WTC11 (cell line): ENCODE data around the gene BPGM.

Source experiments
- CBFB ChIP-seq: sonication (generic); formaldehyde crosslinking; IDR thresholded peaks from 2 replicates; pipeline ENCODE4 v1.8.1; 2022; ENCODE audit warnings: mild to moderate bottlenecking, low read depth, missing genetic modification reagents
- CREB1 ChIP-seq: sonication (generic); formaldehyde crosslinking; IDR thresholded peaks from 2 replicates; pipeline ENCODE4 v1.8.0; 2023; ENCODE audit warnings: mild to moderate bottlenecking, missing genetic modification reagents
- TF ChIP-seq, protein P1 (sequence below): fragments of 200-600 bp; IDR thresholded peaks from 2 replicates; pipeline ENCODE4 v1.8.0; 2022; ENCODE audit warnings: antibody characterized with exemption
- TF ChIP-seq, protein P2 (sequence below): sonication (generic); formaldehyde crosslinking; IDR thresholded peaks from 2 replicates; pipeline ENCODE4 v1.8.1; 2023; ENCODE audit warnings: mild to moderate bottlenecking, moderate library complexity, missing genetic modification reagents

GRCh38 chr7:134643131-134643530 lies 3.5 kb upstream of the BPGM start:
- no peak for TF ChIP-seq CBFB (CRISPR knock-in tag)
- TF ChIP-seq, protein P1, sequence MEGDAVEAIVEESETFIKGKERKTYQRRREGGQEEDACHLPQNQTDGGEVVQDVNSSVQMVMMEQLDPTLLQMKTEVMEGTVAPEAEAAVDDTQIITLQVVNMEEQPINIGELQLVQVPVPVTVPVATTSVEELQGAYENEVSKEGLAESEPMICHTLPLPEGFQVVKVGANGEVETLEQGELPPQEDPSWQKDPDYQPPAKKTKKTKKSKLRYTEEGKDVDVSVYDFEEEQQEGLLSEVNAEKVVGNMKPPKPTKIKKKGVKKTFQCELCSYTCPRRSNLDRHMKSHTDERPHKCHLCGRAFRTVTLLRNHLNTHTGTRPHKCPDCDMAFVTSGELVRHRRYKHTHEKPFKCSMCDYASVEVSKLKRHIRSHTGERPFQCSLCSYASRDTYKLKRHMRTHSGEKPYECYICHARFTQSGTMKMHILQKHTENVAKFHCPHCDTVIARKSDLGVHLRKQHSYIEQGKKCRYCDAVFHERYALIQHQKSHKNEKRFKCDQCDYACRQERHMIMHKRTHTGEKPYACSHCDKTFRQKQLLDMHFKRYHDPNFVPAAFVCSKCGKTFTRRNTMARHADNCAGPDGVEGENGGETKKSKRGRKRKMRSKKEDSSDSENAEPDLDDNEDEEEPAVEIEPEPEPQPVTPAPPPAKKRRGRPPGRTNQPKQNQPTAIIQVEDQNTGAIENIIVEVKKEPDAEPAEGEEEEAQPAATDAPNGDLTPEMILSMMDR, result no peak
- TF ChIP-seq, protein P2, sequence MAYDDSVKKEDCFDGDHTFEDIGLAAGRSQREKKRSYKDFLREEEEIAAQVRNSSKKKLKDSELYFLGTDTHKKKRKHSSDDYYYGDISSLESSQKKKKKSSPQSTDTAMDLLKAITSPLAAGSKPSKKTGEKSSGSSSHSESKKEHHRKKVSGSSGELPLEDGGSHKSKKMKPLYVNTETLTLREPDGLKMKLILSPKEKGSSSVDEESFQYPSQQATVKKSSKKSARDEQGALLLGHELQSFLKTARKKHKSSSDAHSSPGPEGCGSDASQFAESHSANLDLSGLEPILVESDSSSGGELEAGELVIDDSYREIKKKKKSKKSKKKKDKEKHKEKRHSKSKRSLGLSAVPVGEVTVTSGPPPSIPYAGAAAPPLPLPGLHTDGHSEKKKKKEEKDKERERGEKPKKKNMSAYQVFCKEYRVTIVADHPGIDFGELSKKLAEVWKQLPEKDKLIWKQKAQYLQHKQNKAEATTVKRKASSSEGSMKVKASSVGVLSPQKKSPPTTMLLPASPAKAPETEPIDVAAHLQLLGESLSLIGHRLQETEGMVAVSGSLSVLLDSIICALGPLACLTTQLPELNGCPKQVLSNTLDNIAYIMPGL (CRISPR knock-in tag), result no peak
- TF ChIP-seq CREB1, result no peak
